HG03565 (cell line): ENCODE data around the gene IER3IP1.
A peak's percentile ranks its signal among the peaks of the same experiment; 100 is the strongest.
"Not testable (repeated sequence)": the region's sequence is repeated elsewhere in the genome, so short reads cannot be mapped to it uniquely, and the experiment has no call there.

Experiments used
- ATAC-seq: cut with Tn5 transposase; IDR thresholded peaks from one replicate; pipeline ENCODE4 v1.9.1; 2021; ENCODE audit warnings: mild to moderate bottlenecking, moderate library complexity; ENCODE audit not compliant: unreplicated experiment

IER3IP1 gene

DNA sequence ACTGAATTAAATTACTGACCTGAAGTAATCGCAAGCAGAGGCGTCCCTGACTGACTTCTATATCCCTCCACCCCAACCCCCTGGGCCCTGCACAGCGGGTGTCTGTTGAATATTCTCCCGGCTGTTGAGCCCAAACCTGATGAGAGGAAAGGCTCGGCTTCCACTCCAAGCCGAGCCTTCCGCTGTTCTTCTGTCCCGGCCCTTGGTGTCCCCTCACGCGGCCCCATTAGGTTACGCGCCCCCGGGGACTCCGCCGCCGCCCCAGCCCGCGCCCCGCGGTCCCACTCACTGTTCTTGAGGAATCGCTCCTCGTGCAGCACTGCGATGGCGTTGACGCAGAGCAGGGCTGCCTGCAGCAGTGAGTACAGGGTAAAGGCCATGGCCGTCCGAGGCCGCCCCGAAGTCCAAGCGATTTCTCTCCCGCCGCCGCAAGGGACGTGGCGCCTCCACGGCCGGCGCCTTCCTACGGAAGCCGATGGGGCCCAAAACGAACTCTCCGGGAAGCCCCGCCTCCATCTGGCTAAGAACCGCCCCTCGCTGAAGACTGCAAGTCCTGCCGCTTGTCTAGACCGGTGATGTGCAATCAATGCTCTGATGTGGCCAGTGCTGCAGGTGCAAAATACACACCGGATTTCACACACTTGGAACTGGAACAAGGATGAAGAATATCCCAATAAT lies at the start of gene IER3IP1:
Gene IER3IP1, minus strand, starts transcription at position 467 of the 678 bp plus-strand sequence. Its CDS starts 87 bp downstream, at position 380.
- ATAC-seq, result peak; percentile 80

GRCh38 chr18:47215554-47216138 lies 39.5 kb upstream of the IER3IP1 start:
- ATAC-seq, result no peak

DNA sequence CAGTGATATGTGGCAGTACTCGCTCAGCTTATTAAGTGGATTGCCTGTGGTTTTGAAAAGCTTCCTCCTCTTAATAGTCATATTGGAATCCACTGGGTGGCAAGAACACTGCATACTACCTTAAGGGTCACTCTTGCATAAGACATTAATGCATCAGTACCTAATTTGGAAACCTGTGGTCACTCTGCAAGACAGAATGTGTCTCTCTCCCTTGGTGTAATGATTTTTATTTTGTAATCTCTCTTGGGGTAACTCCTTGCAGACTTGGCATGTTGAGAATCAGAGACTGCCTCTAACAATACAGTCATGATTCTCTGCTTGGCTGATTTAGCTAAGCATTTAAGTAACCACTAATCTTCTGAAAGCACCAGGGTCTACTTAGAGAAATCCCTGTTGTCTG lies 33.0 kb upstream of the IER3IP1 start:
- ATAC-seq, result no peak

DNA sequence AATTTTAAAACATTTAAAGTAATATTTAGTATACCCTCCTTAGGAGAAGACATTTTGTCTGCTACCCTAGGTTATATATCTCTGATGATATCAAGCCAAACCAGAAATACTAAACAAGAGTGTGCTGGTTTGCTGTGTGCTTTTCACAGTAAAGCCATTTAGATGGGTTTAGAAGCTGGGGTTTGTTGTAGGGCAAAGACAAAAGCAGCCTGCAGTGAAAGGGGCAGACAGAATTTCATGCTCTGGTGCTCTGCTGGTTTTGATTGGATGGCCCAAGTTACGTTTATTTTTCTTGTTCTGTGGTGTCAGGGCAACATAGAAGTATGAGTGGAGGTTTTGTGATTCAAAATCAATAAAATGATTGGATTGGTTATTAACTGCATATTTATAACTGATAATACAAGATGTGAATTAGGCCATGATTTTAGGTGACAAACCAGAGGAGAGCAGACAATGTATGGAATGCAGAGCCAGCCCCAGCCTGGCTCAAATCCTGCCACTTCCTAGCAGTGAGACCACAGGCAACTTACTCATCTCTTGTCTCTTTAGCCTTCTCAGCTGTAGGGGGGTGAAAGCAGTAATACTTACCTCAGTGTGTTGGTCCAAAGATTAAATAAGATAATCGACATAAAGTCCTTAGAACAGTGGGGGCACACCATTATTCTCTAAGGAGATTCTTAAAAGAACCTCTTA lies 30.9 kb upstream of the IER3IP1 start:
- ATAC-seq, result no peak

DNA sequence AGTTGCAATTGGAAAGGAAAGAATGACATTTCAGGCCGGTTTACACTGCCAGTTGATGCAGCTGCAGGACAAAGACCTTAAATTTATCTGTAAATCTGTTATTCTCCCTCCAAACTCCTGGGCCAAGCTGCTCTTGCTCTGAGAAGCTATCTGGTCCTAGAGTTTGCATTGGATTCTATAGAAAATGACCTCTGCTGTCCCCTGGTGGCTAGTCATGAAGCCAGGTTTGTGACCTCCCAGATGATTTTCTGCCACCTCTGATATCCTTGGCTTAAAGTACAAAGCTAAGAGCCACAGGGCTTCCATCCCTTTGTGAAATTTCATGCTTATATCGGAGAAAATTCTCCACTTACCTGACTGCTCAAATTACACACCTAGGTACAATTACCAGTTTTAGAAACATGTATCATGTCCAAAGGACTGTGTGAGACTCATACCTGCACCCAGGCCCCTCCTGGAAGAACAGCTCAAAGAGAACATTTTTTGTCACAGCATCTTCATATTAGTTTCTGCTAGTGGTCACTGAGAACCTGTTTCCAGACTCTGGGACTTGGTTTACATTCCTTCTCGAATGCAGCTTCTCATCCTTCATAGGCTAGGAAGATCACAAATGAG lies 28.9 kb upstream of the IER3IP1 start:
- ATAC-seq, result no peak

DNA sequence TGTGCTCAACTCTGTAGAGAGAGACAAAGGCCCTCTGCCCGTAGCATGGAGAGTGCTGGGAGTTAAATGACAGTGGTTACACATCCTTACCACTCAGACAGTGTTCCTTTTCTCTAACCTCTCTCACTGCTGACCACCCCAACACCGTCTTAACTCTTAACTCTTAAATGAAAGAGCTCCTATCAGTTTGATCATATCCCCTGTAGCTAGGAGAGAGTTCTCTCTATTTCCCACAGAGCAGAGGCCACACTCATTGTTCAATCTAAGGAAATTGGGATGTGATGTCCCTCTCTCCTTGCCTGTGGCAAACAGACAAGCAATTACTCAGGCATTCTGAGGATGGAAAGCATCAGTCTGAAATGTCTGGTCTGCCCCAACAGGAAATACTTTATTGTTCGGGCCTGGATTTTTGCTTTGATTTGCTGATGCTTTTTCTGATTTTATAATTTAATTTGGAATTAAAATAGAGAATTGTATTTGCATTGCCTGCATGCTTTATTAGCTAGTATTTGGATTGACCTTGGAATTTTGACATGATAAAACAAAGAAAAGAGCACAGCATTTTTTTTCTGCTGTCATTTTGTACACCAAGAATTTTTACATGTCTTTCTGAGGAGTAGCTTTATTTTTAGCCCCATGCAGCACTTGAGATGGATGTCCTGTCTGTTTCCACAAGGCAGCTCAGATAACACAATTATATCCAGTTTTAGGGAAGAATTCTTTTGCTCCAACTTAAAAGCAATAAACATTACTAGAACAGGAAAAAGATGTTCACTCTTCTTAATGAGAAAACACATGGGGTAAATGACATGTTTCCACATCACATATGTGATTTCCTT lies 27.7 kb upstream of the IER3IP1 start:
- no peak for ATAC-seq

GRCh38 chr18:47195961-47196360 lies 19.8 kb upstream of the IER3IP1 start:
- not testable (repeated sequence) for ATAC-seq

DNA sequence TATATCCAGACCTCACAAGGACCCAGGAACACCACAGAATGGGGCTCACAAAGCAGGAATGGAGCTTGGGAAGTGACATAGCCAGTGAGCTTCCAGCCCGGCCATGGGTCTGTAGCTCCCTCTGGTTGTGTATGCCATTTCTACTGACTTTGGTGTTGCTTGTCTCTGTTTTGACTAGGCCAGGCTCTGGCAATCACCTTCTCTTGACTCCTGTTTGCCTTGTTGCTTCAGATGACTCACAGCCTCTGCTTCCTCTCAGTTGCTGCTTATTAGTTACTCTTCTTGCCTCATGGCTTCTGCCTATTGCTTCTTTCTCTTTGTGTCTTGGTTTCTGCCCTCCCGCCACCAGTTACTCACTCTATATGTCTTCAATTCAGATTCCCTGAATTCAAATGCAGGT lies 15.8 kb upstream of the IER3IP1 start:
- no peak for ATAC-seq

GRCh38 chr18:47187721-47188120 lies 11.6 kb upstream of the IER3IP1 start:
- ATAC-seq, result no peak

DNA sequence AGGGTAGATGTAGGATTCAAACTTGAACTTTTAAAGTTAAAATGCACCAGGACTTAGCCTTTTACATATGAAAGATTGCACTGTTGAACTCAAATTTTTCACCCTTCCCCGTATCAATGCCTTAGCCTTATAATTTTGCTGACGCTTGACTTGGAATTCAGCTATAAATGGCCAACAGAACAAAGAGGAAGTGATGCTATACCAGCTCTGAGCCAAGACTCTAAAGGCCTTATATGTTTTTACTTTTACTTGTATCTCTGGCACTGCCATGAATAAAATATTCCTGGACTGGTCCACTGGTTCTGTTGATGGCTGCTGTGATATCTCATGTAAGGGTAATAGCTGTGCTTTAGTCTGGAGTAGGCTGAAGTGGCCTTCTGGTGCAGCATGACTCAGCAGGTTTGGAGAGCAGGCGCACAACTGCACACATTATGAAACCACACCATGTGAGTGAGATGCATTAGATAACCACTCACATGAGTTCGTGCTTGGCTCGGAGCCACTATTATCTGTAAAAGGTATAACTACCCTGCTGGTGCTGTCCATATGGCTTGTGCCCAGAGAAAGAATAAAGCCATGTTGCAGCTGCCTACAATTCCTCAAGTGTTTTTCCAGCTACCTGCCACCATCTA lies 8.4 kb upstream of the IER3IP1 start:
- ATAC-seq, result no peak

DNA sequence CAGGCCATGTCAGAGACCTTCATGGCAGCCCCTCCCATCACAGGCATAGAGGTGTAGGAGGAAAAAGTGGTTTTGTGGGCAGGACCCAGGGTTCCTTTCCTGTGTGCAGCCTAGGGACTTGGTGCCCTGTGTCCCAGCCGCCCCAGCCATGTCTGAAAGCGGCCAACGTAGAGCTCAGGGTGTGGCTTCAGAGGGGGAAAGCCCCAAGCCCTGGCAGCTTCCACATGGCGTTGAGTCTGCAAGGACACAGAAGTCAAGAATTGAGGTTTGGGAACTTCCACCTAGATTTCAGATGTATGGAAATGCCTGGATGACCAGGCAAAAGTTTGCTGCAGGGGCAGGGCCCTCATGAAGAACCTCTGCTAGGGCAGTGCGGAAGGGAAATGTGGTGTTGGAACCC lies 6.0 kb upstream of the IER3IP1 start:
- ATAC-seq, result not testable (repeated sequence)

- ATAC-seq, result no peak
Measured at GRCh38 chr18:47180765-47181164, 4.6 kb upstream of the IER3IP1 start.

DNA sequence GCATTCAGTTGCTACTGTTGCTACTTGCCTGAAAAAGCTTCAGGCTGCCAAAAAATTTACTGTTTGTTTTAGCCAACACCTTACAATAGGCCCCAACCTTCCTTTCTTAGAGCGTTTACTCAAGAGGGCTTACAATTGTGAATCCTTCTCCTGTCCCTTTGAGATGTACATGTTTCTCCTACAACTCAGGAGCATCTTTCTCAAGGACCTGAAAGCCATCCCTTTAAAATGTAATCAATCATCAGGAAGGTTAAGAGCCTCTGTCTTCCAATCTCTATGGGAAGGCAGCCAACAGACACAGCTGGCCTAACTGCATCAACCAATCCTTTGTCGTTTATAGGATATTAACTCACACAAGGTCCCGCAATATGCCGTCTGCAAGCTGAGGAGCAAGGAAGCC lies 3.4 kb upstream of the IER3IP1 start:
- no peak for ATAC-seq

- no peak for ATAC-seq
Measured at GRCh38 chr18:47175283-47175897, 774 bp downstream of the IER3IP1 start.

GRCh38 chr18:47174545-47175116 lies 1.5 kb downstream of the IER3IP1 start:
- no peak for ATAC-seq

GRCh38 chr18:47172476-47172875 lies 3.7 kb downstream of the IER3IP1 start:
- ATAC-seq, result no peak

- ATAC-seq, result no peak
Measured at GRCh38 chr18:47168913-47169312, 7.3 kb downstream of the IER3IP1 start.

DNA sequence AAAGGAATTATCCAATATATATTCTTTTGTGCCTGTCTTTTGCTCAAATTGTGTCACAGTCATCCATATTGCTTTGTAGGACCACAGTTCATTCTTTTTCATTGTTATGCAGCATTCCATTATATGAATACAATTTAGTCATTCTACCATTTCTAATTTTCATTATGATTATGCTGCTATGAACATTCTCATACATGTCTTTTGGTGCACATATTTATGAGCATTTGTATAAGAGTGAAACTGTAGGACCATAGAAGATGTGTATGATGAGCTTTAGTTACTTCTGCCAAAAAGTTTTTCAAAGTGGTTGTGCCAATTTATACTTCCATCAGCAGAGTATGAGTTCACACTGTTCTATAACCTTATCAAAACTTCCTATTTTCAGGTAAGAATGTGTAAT lies 7.7 kb downstream of the IER3IP1 start:
- no peak for ATAC-seq

- no peak for ATAC-seq
Measured at GRCh38 chr18:47166294-47166693, 9.9 kb downstream of the IER3IP1 start.

DNA sequence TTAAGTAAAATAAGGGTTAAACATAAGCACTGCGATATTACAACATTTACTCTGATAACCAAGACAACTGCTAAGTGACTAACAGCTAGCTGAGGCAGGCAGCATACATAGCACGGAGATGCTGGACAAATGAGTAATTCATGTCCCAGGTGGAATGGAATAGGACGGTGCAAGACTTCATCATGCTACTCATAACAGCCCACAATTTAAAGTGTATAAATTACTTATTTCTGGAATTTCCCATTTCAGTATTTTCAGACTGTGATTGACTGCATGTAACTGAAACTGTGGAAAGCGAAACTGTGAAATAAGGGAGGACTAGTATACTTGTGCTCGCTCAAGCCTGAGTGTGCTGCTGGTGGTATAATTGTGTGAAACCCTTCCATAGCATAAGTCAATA lies 12.9 kb downstream of the IER3IP1 start:
- ATAC-seq, result peak; percentile 68
